HG02798 (cell line): ENCODE data around the gene GRIA4.
"Not testable (repeated sequence)": the region's sequence is repeated elsewhere in the genome, so short reads cannot be mapped to it uniquely, and the experiment has no call there.

ENCODE experiments used
- ATAC-seq: cut with Tn5 transposase; IDR thresholded peaks from one replicate; pipeline ENCODE4 v1.9.1; 2021; ENCODE audit warnings: mild to moderate bottlenecking; ENCODE audit not compliant: unreplicated experiment, poor library complexity

Gene GRIA4

GRCh38 chr11:105960252-105961245, 350.7 kb downstream of the GRIA4 start:
- ATAC-seq: no peak

DNA sequence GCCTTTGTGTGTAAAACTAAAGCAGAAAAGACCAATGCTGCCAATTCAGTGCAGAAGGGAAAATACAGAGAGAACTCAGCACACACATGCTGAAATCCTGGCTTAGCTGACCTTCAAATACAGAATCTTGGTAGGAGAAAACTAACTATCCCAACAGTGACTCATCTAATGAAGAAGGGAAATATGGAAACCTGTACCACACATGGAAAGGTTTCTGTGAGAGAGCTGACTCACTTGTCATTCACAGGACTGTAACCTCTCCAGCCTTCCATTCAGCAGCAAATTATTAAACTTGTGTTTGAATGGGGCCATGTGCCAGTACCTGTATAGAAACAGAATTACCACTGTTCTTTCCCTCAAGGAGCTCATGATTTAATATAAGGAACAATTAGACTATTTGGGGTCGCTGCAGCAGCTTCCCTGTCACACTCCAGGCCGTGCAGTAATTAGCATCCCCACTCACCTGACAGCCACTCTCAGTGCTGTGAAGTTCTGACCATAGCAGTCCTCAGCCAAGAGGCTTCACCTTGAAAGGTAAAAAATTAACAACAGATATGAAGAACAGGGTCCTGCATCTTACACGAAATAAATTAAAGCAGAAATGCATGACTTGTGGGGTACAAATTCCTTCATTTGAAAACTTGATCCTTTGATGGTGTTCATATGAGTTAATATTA, 358.3 kb downstream of the GRIA4 start:
- ATAC-seq: no peak

- ATAC-seq: no peak
Measured at GRCh38 chr11:105969756-105970155, 359.9 kb downstream of the GRIA4 start.

GRCh38 chr11:105975128-105975527, 365.3 kb downstream of the GRIA4 start:
- ATAC-seq: no peak

- ATAC-seq: no peak
Measured at GRCh38 chr11:105979997-105980703, 370.3 kb downstream of the GRIA4 start.

DNA sequence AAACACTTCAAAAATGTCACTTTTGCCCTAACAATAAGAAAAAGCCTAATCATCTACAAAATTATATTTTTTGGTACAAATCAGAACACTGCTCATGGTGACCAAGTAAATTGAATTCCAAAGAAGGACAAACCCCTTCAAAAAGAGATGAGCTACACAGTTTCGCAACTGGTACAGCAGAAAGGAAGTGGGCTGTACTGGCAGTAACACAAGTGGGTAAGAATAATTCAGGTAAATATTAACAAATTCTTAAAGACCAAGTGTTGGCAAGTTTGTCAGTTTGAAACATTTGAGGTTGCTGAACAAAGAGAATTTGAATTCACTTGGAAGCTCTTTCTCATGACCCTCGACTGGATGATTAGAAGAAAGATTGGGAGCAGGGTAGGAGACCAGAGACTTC, 376.7 kb downstream of the GRIA4 start:
- no peak for ATAC-seq

DNA sequence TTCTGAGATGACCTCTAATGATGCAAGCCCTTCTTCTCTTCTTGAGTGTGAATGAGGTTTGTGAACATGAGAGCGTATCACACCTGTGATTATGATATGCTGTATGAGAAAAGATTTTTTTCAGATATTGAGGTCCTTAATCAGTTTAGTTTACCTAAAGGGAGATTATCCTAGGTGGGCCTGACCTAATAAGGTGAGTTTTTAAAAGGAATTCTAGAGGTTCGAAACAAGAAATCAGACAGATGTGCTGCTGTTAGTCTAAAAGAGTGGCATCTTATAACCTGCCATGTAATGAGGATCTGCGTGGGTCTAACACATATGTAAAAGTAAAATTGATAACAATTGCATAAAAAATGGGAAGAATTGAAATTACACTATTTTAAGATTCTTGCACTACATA, 378.3 kb downstream of the GRIA4 start:
- ATAC-seq: no peak

DNA sequence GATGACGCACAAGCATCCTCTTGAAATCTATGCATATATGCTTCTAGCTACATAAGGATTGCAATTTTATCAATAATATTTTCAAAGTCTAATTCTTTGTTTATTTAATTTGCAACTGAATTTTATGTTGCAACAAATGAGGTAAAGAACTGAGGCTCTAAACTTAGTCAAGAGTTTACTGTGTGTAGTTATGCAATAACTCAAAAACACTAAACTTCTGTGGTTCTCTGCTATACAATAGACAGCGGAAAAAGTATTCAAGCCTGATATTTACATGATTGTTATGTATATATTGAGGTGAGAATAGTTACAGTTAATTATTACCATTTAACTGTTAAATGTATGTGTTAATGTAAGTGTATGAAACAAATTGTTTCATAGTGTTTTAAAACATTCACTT, 379.3 kb downstream of the GRIA4 start:
- no peak for ATAC-seq

- no peak for ATAC-seq
Measured at GRCh38 chr11:105991888-105992287, 382.0 kb downstream of the GRIA4 start.

DNA sequence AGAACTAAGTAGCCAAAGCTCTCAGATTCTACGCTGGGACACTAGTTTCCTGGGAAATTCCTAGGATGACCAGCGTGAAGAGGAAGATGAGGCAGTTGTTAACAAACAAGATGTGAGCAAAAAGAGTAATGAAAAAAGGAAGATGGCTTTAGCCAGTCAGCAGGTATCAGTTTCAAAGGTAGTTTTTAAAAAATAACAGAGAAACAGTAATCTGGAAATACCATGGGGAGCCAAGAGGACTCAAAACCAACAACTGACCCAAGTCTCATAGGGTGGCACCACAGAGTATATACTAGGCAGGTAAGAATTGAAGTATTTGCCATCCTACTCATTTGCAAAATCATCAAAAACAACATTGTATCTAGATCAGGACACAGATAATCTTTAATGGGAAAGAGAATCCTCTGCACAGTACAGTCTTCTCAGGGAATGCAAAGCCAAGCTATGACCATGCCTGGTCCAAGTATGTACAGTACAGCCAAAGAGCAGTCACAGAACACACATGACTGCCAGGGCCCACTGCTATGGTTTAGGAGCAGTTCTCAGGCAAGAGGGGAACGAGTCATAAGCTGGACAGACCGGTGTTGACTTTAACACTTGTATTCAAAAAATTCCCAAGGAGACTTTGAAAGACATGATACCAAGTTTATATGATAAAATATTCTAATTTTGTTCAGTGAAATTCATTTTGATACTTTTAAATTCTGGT, 391.6 kb downstream of the GRIA4 start:
- ATAC-seq: peak; percentile 43

- not testable (repeated sequence) for ATAC-seq
Measured at GRCh38 chr11:106003094-106003493, 393.2 kb downstream of the GRIA4 start.

- ATAC-seq: no peak
Measured at GRCh38 chr11:106011481-106011880, 401.6 kb downstream of the GRIA4 start.

DNA sequence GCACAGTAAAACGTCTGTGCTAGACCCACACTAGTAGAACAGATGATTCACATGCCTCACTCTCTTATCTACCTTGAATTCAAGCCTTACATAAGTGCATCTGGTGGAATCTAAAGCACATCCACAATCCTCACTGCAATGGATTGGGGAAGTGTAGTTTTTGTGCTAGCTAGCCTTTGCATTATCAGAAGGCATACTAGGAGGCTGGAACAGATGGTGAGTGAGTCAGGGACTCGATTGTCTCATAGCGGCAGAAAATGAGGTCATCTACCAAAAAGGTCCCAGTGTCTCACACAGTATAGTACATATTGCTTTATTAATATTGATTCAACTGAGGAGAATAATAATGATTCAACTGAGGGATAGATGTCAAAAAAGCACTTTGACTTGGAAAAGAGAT, 402.9 kb downstream of the GRIA4 start:
- ATAC-seq: no peak

GRCh38 chr11:106014035-106014434, 404.2 kb downstream of the GRIA4 start:
- no peak for ATAC-seq

GRCh38 chr11:106014620-106015019, 404.7 kb downstream of the GRIA4 start:
- ATAC-seq: no peak

DNA sequence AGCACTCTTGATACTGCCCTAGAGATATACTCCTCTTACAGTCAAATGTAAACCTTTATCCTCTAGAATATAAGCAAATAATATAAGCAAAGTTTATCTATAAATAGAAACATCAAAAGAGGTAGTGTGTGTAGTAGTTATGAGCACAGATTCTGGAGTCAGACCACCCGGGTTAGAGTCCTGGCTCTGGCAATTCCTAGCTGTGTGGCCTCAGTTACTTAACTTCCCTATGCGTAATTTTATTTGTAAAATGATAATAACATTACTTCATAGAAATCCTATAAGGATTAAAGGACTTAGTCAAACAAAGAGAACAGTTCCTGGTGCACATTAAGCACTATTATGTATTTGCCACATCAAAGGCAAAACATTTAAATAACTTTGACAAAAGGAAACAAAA, 405.2 kb downstream of the GRIA4 start:
- no peak for ATAC-seq

DNA sequence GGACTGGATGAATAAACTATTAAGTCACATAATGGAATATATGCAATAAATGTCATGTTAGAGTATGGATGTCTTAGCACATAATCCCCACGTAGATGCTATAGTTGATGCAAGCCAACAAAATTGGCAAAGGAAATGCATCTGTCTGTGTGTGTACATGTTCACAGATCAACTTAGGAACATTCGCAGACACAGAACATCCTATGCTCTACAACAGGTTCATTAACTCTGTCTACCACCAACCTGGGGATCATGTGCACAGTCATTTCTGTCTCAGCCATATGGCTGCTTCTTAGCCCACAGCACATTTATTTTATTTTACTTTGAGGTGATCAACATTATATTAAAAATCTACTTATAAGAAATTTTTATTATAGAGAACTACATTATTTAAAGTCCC, 407.2 kb downstream of the GRIA4 start:
- no peak for ATAC-seq

DNA sequence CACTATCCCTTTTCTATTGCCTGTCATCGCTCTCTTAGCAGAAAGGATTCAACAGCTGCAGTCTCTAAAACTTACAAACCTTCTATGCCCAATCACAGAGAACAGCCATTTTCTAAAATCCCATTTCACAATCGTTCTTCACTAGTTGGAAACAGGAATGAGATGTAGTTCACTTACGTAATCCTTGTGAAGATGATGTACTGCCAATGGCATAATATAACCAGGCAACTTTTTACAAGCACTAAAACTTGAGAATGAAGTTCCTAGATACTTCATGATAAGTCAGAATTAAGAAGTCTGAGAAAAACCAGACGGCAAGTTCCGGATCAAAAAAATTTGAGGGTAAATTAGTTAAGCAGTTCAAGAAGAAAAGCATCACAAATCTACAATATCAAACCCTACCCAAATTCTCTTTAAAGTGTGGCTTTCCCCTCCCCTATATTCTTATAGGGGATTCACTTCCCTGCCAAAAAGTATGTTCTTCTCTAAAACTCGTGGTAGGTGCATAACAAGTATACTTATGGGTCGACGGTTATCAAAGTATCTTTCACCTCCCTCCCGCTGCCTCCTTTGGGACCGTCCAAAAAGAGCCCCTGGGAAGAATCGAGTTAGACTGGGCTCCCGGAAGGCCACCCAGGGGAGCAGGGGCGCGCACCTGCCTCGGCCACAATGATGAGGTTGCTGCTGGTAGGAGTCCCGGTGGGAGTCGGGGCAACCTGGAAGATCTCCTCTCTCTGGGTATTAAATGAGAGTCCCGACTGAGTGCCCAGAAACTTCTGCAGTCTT, 411.5 kb downstream of the GRIA4 start:
- ATAC-seq: peak; percentile 3

DNA sequence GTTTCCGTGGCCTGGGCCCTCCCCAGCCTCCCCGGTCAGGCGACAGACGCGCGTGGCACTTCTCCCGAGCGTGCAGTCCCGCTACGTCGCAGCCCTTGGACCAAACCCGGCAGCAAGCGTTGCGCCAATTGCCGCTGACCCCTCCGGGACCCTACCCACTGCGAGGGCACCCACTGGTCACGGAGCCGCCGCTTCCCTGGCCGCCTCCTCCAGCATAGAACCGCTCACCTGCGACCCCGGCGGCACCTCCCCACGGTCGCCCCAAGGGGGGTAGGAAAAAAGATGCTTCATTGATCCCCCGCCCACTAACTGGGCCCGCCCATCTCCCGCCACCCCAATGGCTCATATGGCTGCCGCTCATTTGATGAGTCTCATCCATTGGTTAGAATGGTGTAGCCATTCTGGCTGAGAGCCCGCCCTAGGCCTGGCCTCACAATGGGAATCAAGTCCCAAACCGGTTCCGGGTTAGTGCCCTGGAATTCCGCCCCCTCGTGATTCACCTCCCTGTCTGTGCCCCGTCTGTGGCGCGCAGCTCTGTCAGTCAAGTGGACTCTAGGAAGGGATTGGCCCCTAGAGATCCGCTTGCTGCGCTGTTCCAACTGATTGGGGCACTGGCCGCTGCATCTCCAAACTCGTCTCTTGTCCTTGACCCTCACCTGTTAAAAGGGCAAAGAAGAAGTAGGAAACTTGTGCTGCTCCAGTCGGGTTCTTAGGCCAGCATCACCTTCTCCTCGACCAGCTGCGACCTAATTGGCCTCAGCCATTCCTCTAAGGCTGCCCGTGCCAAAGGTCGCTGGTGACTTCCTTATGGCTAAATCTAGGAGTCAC, 412.3 kb downstream of the GRIA4 start, which contains the start of gene MSANTD4:
Gene MSANTD4, minus strand, starts transcription at position 274 of the 828 bp plus-strand sequence. CDS start 11,323 bp downstream, outside the sequence.
- peak; percentile 97 for ATAC-seq
